Measurements from ENCODE around the gene NEK11.

NEK11 gene

DNA sequence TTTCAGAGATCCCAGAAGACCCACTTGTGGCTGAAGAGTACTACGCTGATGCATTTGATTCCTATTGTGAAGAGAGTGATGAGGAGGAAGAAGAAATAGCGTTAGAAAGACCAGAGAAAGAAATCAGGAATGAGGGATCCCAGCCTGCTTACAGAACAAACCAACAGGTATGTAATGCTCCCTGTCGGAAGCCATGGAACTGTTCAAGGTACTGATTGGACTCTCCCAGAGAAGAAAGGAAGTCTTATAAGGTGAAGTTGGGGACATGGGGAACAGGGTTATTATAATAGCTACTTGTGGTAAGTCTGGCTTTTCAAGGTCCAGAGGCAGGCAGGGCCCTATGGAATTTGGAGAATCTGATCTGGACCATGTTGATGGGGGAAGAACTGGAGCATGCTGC lies 201.8 kb downstream of the NEK11 start:
- no peaks in the 10 kb centered on the region for H3K79me2 ChIP-seq

DNA sequence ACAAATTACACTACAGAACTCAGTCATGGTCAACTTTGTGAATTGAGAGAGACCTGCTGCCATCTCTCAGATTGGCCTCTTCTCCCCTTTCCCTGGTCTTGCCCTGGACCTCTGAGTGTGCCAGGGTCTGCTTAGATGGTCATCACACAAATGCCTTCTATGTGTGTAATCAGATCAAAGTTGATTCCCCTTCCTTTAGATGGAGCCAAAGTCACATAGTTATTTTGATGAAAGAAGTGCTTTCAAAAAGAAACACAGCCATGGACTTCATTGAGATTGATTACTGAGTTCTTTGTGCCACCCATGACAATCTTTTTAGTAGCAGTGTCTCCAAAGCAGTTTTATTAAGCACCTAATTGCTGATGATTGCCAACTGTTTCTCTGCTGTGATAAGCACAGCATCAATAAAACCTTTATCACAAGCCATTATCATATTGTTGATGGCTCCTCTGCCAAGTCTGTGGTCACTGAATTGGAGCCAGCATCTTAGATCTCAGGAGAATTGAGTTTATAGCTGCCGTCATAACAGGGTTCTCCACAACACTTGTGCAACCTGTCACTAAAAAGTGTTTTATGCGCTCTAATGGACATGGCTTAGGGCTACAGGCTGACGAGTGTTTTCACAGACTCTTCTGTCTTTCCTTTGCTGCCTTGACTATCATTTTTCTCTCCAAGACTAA lies 205.2 kb downstream of the NEK11 start:
- Histone ChIP-seq H3K79me2 (no peaks in the 10 kb centered on the region), H3K4me3 (ENCODE audit: low read depth, low read length) (no peak overlapping the region), H3K36me3 (ENCODE audit: control insufficient read depth, insufficient read depth, low read length) (no peaks in the 10 kb centered on the region), H3K27ac (no peak overlapping the region), H3K27me3 (ENCODE audit: control insufficient read depth, insufficient read depth, low read length) (no peaks in the 10 kb centered on the region), H3K9me3 (ENCODE audit: control insufficient read depth, low read length) (no peaks in the 10 kb centered on the region), H3K9ac (no peak overlapping the region), H3K4me2 (ENCODE audit: low read length) (no peak overlapping the region), H3K4me1 (peaks cover 2% of the 10 kb centered on the region), H2AFZ (no peak overlapping the region)
- TF ChIP-seq, protein P1, sequence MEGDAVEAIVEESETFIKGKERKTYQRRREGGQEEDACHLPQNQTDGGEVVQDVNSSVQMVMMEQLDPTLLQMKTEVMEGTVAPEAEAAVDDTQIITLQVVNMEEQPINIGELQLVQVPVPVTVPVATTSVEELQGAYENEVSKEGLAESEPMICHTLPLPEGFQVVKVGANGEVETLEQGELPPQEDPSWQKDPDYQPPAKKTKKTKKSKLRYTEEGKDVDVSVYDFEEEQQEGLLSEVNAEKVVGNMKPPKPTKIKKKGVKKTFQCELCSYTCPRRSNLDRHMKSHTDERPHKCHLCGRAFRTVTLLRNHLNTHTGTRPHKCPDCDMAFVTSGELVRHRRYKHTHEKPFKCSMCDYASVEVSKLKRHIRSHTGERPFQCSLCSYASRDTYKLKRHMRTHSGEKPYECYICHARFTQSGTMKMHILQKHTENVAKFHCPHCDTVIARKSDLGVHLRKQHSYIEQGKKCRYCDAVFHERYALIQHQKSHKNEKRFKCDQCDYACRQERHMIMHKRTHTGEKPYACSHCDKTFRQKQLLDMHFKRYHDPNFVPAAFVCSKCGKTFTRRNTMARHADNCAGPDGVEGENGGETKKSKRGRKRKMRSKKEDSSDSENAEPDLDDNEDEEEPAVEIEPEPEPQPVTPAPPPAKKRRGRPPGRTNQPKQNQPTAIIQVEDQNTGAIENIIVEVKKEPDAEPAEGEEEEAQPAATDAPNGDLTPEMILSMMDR (IDR thresholded peaks at IDR 0.05) = peak; percentile 8

More for the DNA sequence above, 201.8 kb downstream of the NEK11 start:
- H3K9ac ChIP-seq = no peak overlapping the region
- no peaks in the 10 kb centered on the region for H3K36me3 ChIP-seq (ENCODE audit: control insufficient read depth, insufficient read depth, low read length)
- H3K9me3 ChIP-seq (ENCODE audit: control insufficient read depth, low read length) = no peaks in the 10 kb centered on the region
- no peak overlapping the region for H3K4me2 ChIP-seq (ENCODE audit: low read length)
- TF ChIP-seq, protein P1 (IDR thresholded peaks at IDR 0.05) = no peak
- no peaks in the 10 kb centered on the region for H3K27me3 ChIP-seq (ENCODE audit: control insufficient read depth, insufficient read depth, low read length)
- no peak overlapping the region for H3K27ac ChIP-seq
- H3K4me1 ChIP-seq = peaks cover 2% of the 10 kb centered on the region
- no peak overlapping the region for H2AFZ ChIP-seq
- H3K4me3 ChIP-seq (ENCODE audit: low read depth, low read length) = no peak overlapping the region

DNA sequence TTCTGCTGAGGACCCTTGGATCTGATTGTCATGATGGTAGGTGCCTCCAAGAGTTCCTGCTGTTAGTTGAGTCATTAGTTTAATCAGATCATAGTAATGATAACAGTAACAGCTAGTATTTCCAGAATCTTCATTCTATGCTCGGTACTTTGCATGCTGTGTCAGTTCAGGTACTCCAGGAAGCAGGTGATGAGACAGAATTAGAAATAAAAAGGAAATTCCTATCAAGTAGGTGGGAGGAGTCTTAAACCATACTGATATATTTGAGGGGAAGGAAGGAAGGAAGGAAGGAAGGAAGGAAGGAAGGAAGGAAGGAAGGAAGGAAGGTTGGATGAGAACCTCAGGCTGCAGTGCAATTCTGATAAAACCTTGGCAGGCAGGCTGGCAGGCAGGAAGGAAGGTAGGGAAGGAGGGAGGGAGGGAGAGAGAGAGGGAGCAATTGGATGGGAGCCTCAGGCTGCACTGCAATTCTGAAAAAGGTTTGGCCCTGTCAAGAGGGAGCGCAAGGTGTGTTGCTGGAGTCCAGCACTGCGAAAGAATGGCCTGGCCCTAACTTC lies 206.1 kb downstream of the NEK11 start:
- Histone ChIP-seq H3K9ac (no peak overlapping the region), H3K9me3 (ENCODE audit: control insufficient read depth, low read length) (no peaks in the 10 kb centered on the region), H3K27me3 (ENCODE audit: control insufficient read depth, insufficient read depth, low read length) (no peaks in the 10 kb centered on the region), H3K36me3 (ENCODE audit: control insufficient read depth, insufficient read depth, low read length) (no peaks in the 10 kb centered on the region), H3K27ac (no peak overlapping the region), H3K4me2 (ENCODE audit: low read length) (no peak overlapping the region), H3K4me3 (ENCODE audit: low read depth, low read length) (no peak overlapping the region), H2AFZ (no peak overlapping the region), H3K4me1 (peaks cover 2% of the 10 kb centered on the region), H3K79me2 (no peaks in the 10 kb centered on the region)
- TF ChIP-seq, protein P1 (IDR thresholded peaks at IDR 0.05) = no peak

DNA sequence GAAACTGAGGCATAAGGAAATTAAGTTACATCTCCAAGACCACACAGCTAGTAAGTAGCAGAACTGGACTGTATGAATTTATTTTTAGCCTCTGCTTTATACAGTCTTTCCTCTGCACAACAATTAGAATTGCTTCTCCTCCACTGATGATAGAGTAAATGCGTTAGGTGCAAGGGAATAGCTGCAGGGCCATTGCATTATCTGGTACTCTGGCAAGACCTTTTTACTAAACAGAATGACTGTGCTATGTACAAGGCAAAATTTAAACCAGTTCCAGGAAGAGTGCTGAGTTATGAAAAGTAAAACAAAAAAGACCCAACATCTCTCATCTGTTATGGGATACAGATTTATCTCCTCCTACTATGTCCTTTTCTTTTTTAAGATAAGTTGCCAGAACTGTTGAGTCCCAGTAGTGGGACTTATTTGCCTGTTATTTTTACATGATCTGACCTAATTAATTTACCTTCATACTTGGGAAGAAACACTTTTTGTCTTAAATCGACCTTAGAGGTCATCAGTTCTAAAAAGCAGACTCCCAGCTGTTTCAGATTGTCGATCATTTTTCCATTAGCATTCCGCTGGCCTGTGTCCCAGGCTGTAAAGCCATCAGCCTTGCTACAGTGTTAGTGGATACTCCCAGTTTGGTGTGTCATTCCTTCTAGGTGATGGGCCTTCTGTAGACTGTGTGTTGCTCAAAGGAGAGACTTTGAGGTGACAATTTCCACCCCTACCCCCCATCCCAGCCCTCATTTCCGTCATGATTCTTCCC lies 207.4 kb downstream of the NEK11 start:
- no peak overlapping the region for H3K9ac ChIP-seq
- H3K9me3 ChIP-seq (ENCODE audit: control insufficient read depth, low read length) = no peaks in the 10 kb centered on the region

More for the DNA sequence above, 207.4 kb downstream of the NEK11 start:
- Histone ChIP-seq H3K4me1 (peaks cover 2% of the 10 kb centered on the region), H3K4me2 (ENCODE audit: low read length) (no peak overlapping the region), H2AFZ (no peak overlapping the region), H3K27ac (no peak overlapping the region), H3K36me3 (ENCODE audit: control insufficient read depth, insufficient read depth, low read length) (no peaks in the 10 kb centered on the region), H3K79me2 (no peaks in the 10 kb centered on the region), H3K27me3 (ENCODE audit: control insufficient read depth, insufficient read depth, low read length) (no peaks in the 10 kb centered on the region), H3K4me3 (ENCODE audit: low read depth, low read length) (no peak overlapping the region)
- TF ChIP-seq, protein P1 (IDR thresholded peaks at IDR 0.05) = no peak
